Measurements from ENCODE around the gene NANOS1. TPM values are rescaled to one million over a fixed set of nuclear protein-coding genes. Genes with fewer than 3 reads are reported as not detected.

NANOS1 gene, protein sequence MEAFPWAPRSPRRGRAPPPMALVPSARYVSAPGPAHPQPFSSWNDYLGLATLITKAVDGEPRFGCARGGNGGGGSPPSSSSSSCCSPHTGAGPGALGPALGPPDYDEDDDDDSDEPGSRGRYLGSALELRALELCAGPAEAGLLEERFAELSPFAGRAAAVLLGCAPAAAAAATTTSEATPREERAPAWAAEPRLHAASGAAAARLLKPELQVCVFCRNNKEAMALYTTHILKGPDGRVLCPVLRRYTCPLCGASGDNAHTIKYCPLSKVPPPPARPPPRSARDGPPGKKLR
- polyA plus RNA-seq (2011; rRNA removed), result 2.7 and 2.9 TPM in 2 replicates
- polyA plus RNA-seq (2012; cell fraction: cytosol; rRNA removed), result 1.6 and 2.7 TPM in 2 replicates
- polyA plus RNA-seq (2012; cell fraction: nucleus; rRNA removed), result 0.69 and 1.2 TPM in 2 replicates
- 1.4 to 1.7 TPM (median 1.7 TPM) in 3 replicates for polyA plus RNA-seq (2017; fragmentation: RNase III; extraction: RNeasy Plus Mini Kit Qiagen cat#74134 plus additional on column Dnase treatment)
- polyA minus RNA-seq (2011; rRNA and poly(A)+ RNA removed), result 0.33 and 0.34 TPM in 2 replicates

DNA sequence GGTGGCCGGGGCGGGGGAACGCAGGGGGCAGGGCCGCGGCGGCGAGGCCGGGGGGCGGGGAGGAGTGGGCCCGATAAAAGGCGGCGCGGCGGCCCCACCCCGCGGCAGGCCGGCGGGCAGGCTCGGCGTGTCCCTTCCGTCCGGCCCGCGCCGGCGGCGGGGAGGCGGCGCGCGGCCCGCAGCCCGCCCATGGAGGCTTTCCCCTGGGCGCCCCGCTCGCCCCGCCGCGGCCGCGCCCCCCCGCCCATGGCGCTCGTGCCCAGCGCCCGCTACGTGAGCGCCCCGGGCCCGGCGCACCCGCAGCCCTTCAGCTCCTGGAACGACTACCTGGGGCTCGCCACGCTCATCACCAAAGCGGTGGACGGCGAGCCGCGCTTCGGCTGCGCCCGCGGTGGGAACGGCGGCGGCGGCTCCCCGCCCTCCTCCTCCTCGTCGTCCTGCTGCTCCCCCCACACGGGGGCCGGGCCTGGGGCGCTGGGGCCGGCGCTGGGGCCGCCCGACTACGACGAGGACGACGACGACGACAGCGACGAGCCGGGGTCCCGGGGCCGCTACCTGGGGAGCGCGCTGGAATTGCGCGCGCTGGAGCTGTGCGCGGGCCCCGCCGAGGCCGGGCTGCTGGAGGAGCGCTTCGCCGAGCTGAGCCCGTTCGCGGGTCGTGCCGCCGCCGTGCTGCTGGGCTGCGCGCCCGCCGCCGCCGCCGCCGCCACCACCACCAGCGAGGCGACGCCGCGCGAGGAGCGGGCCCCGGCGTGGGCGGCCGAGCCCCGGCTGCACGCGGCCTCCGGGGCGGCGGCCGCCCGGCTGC is at the start of gene NANOS1:
Gene NANOS1 (plus strand): TSS at position 102 of the 808 bp plus-strand sequence. CDS start 88 bp downstream, at position 190.
- H3K4me1 ChIP-seq, result peaks cover 29% of the 10 kb centered on the region
- peak within 1 kb of the TSS; percentile 82 to 85 for H3K27ac ChIP-seq
- no peak for FAIRE-seq
- ATAC-seq, result peak; percentile 14 to 61
- peak within 1 kb of the TSS; percentile 95 for H3K4me2 ChIP-seq
- DNase-seq (ENCODE audit: low read depth in 1 of 2, low spot score in 1 of 2), result peak; percentile 37 to 40
- H3K9me3 ChIP-seq, result no peaks in the 10 kb centered on the region
- under 1% methylated on average over 23 of the region's 136 CpGs for WGBS (ENCODE audit: missing lambda C conversion rate)
- H3K4me3 ChIP-seq, result peak within 1 kb of the TSS; percentile 83
- ChIA-PET CTCF (interaction anchor here (0.6 to 2.7 kb wide), 8 partner anchors 9 to 462 kb away, joined by 3 to 16 read pairs (median 3); no protein-coding TSS in a partner anchor), POLR2A (interaction anchor here (0.8 to 4.0 kb wide), 6 partner anchors 23 to 288 kb away, joined by 3 to 29 read pairs (median 4); partner anchors contain the start of gene CACUL1)
- TF ChIP-seq JUN (IDR thresholded peaks at IDR 0.05), result peak; percentile 12 to 38; a peak in 1 of 5 replicates
- TF ChIP-seq HOXA7 (CRISPR knock-in tag; IDR thresholded peaks at IDR 0.05), result no peak
- TF ChIP-seq SMC3 (IDR thresholded peaks at IDR 0.05), result peak; percentile 7; the same call in 1 of the 3 replicates
- TF ChIP-seq, protein P1, sequence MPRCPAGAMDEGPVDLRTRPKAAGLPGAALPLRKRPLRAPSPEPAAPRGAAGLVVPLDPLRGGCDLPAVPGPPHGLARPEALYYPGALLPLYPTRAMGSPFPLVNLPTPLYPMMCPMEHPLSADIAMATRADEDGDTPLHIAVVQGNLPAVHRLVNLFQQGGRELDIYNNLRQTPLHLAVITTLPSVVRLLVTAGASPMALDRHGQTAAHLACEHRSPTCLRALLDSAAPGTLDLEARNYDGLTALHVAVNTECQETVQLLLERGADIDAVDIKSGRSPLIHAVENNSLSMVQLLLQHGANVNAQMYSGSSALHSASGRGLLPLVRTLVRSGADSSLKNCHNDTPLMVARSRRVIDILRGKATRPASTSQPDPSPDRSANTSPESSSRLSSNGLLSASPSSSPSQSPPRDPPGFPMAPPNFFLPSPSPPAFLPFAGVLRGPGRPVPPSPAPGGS (IDR thresholded peaks at IDR 0.05), result peak; percentile 89; the same call in 2 of the 3 replicates
- TF ChIP-seq HMGXB4 (CRISPR knock-in tag; IDR thresholded peaks at IDR 0.05; ENCODE audit: borderline replicate concordance), result no peak
- TF ChIP-seq POLR2A (IDR thresholded peaks at IDR 0.05; ENCODE audit: low read length), result peak; percentile 95
- no peak for TF ChIP-seq CTCF (IDR thresholded peaks at IDR 0.05)
- TF ChIP-seq, protein P2, sequence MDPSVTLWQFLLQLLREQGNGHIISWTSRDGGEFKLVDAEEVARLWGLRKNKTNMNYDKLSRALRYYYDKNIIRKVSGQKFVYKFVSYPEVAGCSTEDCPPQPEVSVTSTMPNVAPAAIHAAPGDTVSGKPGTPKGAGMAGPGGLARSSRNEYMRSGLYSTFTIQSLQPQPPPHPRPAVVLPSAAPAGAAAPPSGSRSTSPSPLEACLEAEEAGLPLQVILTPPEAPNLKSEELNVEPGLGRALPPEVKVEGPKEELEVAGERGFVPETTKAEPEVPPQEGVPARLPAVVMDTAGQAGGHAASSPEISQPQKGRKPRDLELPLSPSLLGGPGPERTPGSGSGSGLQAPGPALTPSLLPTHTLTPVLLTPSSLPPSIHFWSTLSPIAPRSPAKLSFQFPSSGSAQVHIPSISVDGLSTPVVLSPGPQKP (IDR thresholded peaks at IDR 0.05; ENCODE audit: low read depth, low read length), result no peak
- TF ChIP-seq RAD21 (conservative IDR thresholded peaks at IDR 0.05 in 1 of 2, IDR thresholded peaks at IDR 0.05 in 1 of 2), result no peak
- no peak for TF ChIP-seq FOSL2 (IDR thresholded peaks at IDR 0.05)
- TF ChIP-seq FOSL2 (CRISPR knock-in tag; IDR thresholded peaks at IDR 0.05), result no peak
- TF ChIP-seq ESRRA (IDR thresholded peaks at IDR 0.05; ENCODE audit: borderline replicate concordance, low read length), result no peak
- TF ChIP-seq, protein P3, sequence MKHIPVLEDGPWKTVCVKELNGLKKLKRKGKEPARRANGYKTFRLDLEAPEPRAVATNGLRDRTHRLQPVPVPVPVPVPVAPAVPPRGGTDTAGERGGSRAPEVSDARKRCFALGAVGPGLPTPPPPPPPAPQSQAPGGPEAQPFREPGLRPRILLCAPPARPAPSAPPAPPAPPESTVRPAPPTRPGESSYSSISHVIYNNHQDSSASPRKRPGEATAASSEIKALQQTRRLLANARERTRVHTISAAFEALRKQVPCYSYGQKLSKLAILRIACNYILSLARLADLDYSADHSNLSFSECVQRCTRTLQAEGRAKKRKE (CRISPR knock-in tag; IDR thresholded peaks at IDR 0.05; ENCODE audit: low read depth), result no peak
- no peak for TF ChIP-seq RFX5 (IDR thresholded peaks at IDR 0.05)
- TF ChIP-seq KDM1A (IDR thresholded peaks at IDR 0.05; ENCODE audit: low read depth), result no peak
- TF ChIP-seq JUNB (IDR thresholded peaks at IDR 0.05), result no peak
- TF ChIP-seq MAFK (IDR thresholded peaks at IDR 0.05; ENCODE audit: partially characterized antibody), result no peak
- no peak for TF ChIP-seq PHF8 (IDR thresholded peaks at IDR 0.05; ENCODE audit: borderline replicate concordance, low read depth)
- TF ChIP-seq FOXS1 (CRISPR knock-in tag; IDR thresholded peaks at IDR 0.05), result no peak
- TF ChIP-seq TFCP2L1 (CRISPR knock-in tag; IDR thresholded peaks at IDR 0.05), result no peak
- TF ChIP-seq RNF2 (IDR thresholded peaks at IDR 0.05; ENCODE audit: borderline replicate concordance, low read depth), result no peak; the same call in 1 of the 2 replicates
- no peak for TF ChIP-seq ZFP36 (IDR thresholded peaks at IDR 0.05; ENCODE audit: borderline replicate concordance, partially characterized antibody)
- no peak for TF ChIP-seq SREBF2 (IDR thresholded peaks at IDR 0.05)
- TF ChIP-seq, protein P4, sequence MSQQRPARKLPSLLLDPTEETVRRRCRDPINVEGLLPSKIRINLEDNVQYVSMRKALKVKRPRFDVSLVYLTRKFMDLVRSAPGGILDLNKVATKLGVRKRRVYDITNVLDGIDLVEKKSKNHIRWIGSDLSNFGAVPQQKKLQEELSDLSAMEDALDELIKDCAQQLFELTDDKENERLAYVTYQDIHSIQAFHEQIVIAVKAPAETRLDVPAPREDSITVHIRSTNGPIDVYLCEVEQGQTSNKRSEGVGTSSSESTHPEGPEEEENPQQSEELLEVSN (IDR thresholded peaks at IDR 0.05; ENCODE audit: borderline replicate concordance, low read depth), result no peak
- no peak for TF ChIP-seq HEYL (CRISPR knock-in tag; IDR thresholded peaks at IDR 0.05)
- no peak for TF ChIP-seq NPAS2 (CRISPR knock-in tag; IDR thresholded peaks at IDR 0.05; ENCODE audit: borderline replicate concordance)
- TF ChIP-seq HOXB13 (CRISPR knock-in tag; IDR thresholded peaks at IDR 0.05; ENCODE audit: low read depth), result no peak

Data from A549 (cell line).